GM12878 (cell line): Measurements from ENCODE around the gene ZNF385A. TPM values are rescaled to one million over a fixed set of nuclear protein-coding genes. Genes with fewer than 3 reads are reported as not detected.
A peak's percentile ranks its signal among the peaks of the same experiment; 100 is the strongest.

Experiments
- ATAC-seq: fragments of 200-7000 bp; cut with Tn5 transposase; 3 replicates; pipeline ENCODE4 v1.9.1; 2020; ENCODE audit warnings: mild to moderate bottlenecking, moderate library complexity
- BruUV-seq: library from RNA; stranded (reverse); fragments of 400-500 nt; replicated peaks from 2 replicates; lab custom pipeline; 2021; lab: Mats Ljungman, UMichigan
- CTCF ChIA-PET: fragments of 300-600 bp; sonication (Branson Sonifier 250); formaldehyde crosslinking; extraction: SDS; loops from one replicate; lab custom pipeline; 2021; ENCODE audit warnings: inconsistent platforms; lab: Yijun Ruan, JAX
- POLR2A ChIA-PET: fragments of 350-600 bp; formaldehyde crosslinking; extraction: SDS; loops from one replicate; lab custom pipeline; 2021; ENCODE audit warnings: inconsistent platforms; lab: Charles Lee
- RAD21 ChIA-PET: fragments of 300-600 bp; sonication (Branson Sonifier 250); formaldehyde crosslinking; loops from one replicate; lab custom pipeline; 2023; ENCODE audit warnings: antibody characterized with exemption; ENCODE audit not compliant: unreplicated experiment; lab: Charles Lee
- SMC1A ChIA-PET: fragments of 300-600 bp; sonication (Branson Sonifier 250); formaldehyde crosslinking; loops from one replicate; lab custom pipeline; 2023; ENCODE audit not compliant: unreplicated experiment, uncharacterized antibody; lab: Charles Lee
- DNase-seq: peaks from one replicate; pipeline ENCODE4 v3.0.0-alpha.2; 2011; ENCODE audit warnings: low read depth, low spot score
- FAIRE-seq: peaks from 3 replicates; lab custom pipeline; 2011; peaks lifted over from hg19 to GRCh38; lab: Jason Lieb, UNC
- H2AFZ ChIP-seq: 2 replicates; pipeline ENCODE4 v1.6.0; 2011; ENCODE audit warnings: low read depth, low read length, control low read depth; ENCODE audit not compliant: control insufficient read depth
- H3K27ac ChIP-seq: 2 replicates; pipeline ENCODE4 v1.5.1; 2011; ENCODE audit warnings: control low read depth; ENCODE audit not compliant: control insufficient read depth, insufficient read depth
- H3K27me3 ChIP-seq, 2 experiments: replicated peaks in 1 of 2; 2 replicates each; pipeline versions ENCODE4 v1.6.0 to v1.6.1; 2011; ENCODE audit warnings: low read length in 1 of 2; ENCODE audit not compliant: control insufficient read depth in 2 of 2, insufficient read depth in 2 of 2
- H3K36me3 ChIP-seq, 2 experiments: 2 replicates each; pipeline ENCODE4 v1.5.1; 2011; ENCODE audit warnings: low read length in 1 of 2; ENCODE audit not compliant: control insufficient read depth in 2 of 2, insufficient read depth in 2 of 2
- H3K4me1 ChIP-seq: 2 replicates; pipeline ENCODE4 v1.6.1; 2011; ENCODE audit warnings: mild to moderate bottlenecking, low read length, moderate library complexity, mixed read lengths; ENCODE audit not compliant: control insufficient read depth, insufficient read depth
- H3K4me2 ChIP-seq: 2 replicates; pipeline ENCODE4 v1.6.0; 2011; ENCODE audit warnings: control low read depth; ENCODE audit not compliant: control insufficient read depth, insufficient read depth
- H3K4me3 ChIP-seq: fragments of 200-600 bp; sonication (generic); 2 replicates; pipeline ENCODE4 v1.5.1; 2016
- H3K79me2 ChIP-seq: 2 replicates; pipeline ENCODE4 v1.6.0; 2011; ENCODE audit warnings: low read length; ENCODE audit not compliant: control insufficient read depth, insufficient read depth
- H3K9ac ChIP-seq: 2 replicates; pipeline ENCODE4 v1.8.0; 2011; ENCODE audit warnings: low read length, control low read depth, mixed read lengths; ENCODE audit not compliant: control insufficient read depth, insufficient read depth
- H3K9me3 ChIP-seq: replicated peaks from 3 replicates; pipeline ENCODE4 v1.5.1; 2011; ENCODE audit warnings: mild to moderate bottlenecking, low read length; ENCODE audit not compliant: control insufficient read depth, insufficient read depth
- H4K20me1 ChIP-seq: 2 replicates; pipeline ENCODE4 v1.6.0; 2011; ENCODE audit not compliant: control insufficient read depth, insufficient read depth
- FOXM1 ChIP-seq: IDR thresholded peaks from 2 replicates; pipeline ENCODE4 v1.6.1; 2012; ENCODE audit warnings: low read depth, mild to moderate bottlenecking, inconsistent platforms, low read length, moderate library complexity
- NFYB ChIP-seq: IDR thresholded peaks from 2 replicates; pipeline ENCODE4 v1.6.1; 2011; ENCODE audit warnings: low read depth, mild to moderate bottlenecking, low read length, improper control_type of control experiment, moderate library complexity; ENCODE audit not compliant: insufficient read depth
- SMAD1 ChIP-seq: fragments of 450-650 bp; IDR thresholded peaks from 2 replicates; pipeline ENCODE4 v1.6.1; 2018; ENCODE audit warnings: mild to moderate bottlenecking, low read depth; ENCODE audit not compliant: partially characterized antibody
- WGBS: methylation state at CpG from one replicate; pipeline ENCODE4 v1.1.6; 2016; ENCODE audit warnings: low lambda C conversion rate; ENCODE audit not compliant: insufficient replicate concordance, insufficient coverage; ENCODE audit errors: missing lambda C conversion rate; 5-methylcytosine and 5-hydroxymethylcytosine counted together
- in situ Hi-C: fragments of 300-500 bp; cut with MboI; formaldehyde crosslinking; loops from 9 replicates; pipeline ENCODE4 v1.14.3; 2018; ENCODE audit warnings: mixed read lengths
- intact Hi-C: fragments of 100-400 bp; cut with micrococcal nuclease; formaldehyde crosslinking; loops from one replicate; pipeline ENCODE4 v1.14.2; 2022; ENCODE audit not compliant: unreplicated experiment
- polyA plus RNA-seq, 11 experiments: library from polyadenylated mRNA; depleted of rRNA in 4 of 11; unstranded in 6 of 11; stranded (reverse) in 5 of 11; fragments of >200 nt; fragmentation: Nextera tagmentation in 4 of 11; fragmentation: Illumina TruSeq in 1 of 11; extraction: Ambion mirVana in 4 of 11; extraction: Trizol in 1 of 11; gene quantifications; 1 replicate in 1 of 11; 2 replicates in 10 of 11; pipeline versions ENCODE4 v1.2.1 to v1.2.3, GENCODE V29; 2011 to 2016; ENCODE audit warnings: inconsistent platforms in 2 of 11, missing spikeins in 2 of 11, low read depth in 1 of 11
- total RNA-seq, 4 experiments: library from RNA; depleted of rRNA in 3 of 4; stranded (reverse); fragments of >200 nt in 3 of 4; fragmentation: Illumina TruSeq in 1 of 4; extraction: Trizol in 1 of 4; gene quantifications; 2 replicates each; pipeline versions ENCODE4 v1.2.1 to v1.2.3, GENCODE V29; 2013 to 2021

The ZNF385A gene
- total and polyA plus RNA-seq, 10 of the 15 experiments (the other 5 are each of a cell fraction or from before 2014, with no cell fraction given), result 0.26 to 26.1 (median 4.9) TPM

- Histone ChIP-seq H4K20me1 (no peaks in the 10 kb centered on the region), H3K4me1 (peaks cover 16% of the 10 kb centered on the region), H3K9me3 (no peaks in the 10 kb centered on the region), H3K4me3 (no peak overlapping the region), H3K4me2 (no peak overlapping the region), H2AFZ (no peak overlapping the region), H3K9ac (no peak overlapping the region), H3K27ac (no peak overlapping the region), H3K36me3 (no peaks in the 10 kb centered on the region), H3K79me2 (no peaks in the 10 kb centered on the region), H3K27me3 (peaks cover 2 to 16% of the 10 kb centered on the region in 2 experiments)
- 29% methylated on average over 5 of the region's 5 CpGs for WGBS
- ChIA-PET SMC1A (interaction anchor here (0.6 to 7.5 kb wide), 7 partner anchors 11 to 44 kb away, joined by 3 to 69 read pairs (median 12); no protein-coding TSS in a partner anchor), CTCF (interaction anchor here (1.1 to 13.8 kb wide), 5 partner anchors 12 to 37 kb away, joined by 3 to 251 read pairs (median 8); no protein-coding TSS in a partner anchor), RAD21 (interaction anchor here (1.0 to 2.1 kb wide), 5 partner anchors 12 to 22 kb away, joined by 4 to 9 read pairs (median 7); no protein-coding TSS in a partner anchor), POLR2A (interaction anchor here (0.6 to 8.4 kb wide), 4 partner anchors 11 to 81 kb away, joined by 3 to 41 read pairs (median 7); partner anchors contain the start of gene NCKAP1L)
- in situ Hi-C loops (no loop called here), intact Hi-C loops (no loop called here)
- ATAC-seq (no peak), DNase-seq (no peak), FAIRE-seq (no peak)
- BruUV-seq, result no TSS peak
- no peak for TF ChIP-seq NFYB
- peak; percentile 22 for TF ChIP-seq SMAD1
- TF ChIP-seq FOXM1, result no peak
Observed at GRCh38 chr12:54416687-54417603, 32.4 kb upstream of the ZNF385A start.
